ENCODE results near the gene LITAFD.

LITAFD gene

DNA sequence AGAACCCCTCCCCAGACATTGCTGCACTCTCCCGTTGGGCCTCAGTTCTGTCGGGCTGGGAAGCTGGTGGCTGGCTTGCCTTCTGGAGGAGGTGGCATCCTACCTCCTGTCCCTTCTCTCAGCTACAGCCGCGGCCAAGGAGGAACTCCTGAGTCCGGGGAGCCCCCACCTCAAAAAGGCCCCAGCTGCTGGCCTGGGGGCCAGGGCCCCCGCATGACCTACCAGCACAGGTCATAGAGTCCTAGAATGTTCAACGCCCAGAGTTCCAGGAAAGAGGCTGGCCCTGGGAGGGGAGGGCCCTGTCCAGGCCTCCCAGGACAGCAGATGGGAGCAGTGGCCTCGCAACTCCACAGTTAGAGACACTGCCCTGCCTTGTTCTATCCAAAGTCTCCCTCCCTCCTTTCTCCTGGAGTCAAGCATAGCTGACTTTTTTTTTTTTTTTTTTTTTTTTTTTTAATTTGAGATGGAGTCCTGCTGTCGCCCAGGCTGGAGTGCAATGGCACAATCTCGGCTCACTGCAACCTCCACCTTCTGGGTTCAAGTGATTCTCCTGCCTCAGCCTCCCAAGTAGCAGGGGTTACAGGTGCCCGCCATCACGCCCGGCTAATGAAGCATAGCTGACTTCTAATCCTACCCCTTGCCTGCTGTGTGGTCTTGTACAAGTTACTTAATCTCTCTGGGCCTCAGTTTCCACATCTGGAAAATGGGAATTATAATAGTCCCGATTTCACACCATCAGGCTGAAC, 20.4 kb upstream of the LITAFD start:
- DNase-seq (ENCODE audit: low spot score in 2 of 2) (no peak), ATAC-seq (replicated peaks; ENCODE audit: extremely low read depth, poor library complexity, severe bottlenecking) (no peak)
- Mint-ChIP-seq H3K27me3 (no peaks in the 10 kb centered on the region), H3K27ac (ENCODE audit: low read depth) (peak overlapping the region; percentile 70), H3K4me1 (peaks cover 44% of the 10 kb centered on the region), H3K9me3 (no peaks in the 10 kb centered on the region), H3K36me3 (ENCODE audit: insufficient read depth) (peaks cover 19% of the 10 kb centered on the region), H3K4me3 (no peak overlapping the region)

DNA sequence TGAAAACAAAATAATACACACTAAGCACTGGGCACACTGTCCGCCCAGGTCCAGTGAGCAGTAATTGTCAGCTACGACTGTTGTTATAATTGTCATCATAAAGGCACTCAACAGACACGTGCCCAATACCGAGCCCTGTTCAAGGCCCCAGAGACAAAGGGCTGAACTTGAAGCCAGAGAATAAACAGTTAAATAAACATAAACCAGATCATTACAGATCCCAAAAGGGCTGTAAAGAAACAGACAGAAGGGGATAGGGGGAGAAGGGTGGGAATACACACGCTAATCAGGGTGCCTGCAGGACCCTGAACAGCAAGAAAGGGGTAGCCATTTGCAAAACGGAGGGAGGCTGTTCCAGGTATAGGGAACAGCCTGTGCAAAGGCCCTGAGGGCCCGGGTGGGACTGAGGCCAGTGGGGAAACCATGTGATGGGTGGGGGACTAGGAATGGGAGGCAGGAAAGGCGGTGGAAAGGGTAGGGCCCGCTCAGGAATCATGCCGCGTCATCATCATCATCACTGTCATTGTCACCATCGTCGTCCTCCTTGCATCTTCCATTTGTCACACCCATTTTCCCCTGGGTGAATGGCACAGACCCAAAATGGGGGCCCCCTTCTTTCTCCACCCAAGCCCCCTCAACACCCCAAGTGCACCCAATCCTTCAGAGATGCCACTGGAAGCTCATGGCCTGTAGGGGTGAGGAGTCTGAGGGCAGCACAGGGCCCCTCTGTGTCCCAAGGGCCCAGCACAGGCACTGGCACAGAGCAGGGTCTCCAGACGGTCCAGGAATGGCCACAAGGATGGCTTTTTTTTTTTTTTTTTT, 19.6 kb upstream of the LITAFD start:
- H3K9me3 Mint-ChIP-seq = no peaks in the 10 kb centered on the region
- ATAC-seq (replicated peaks; ENCODE audit: extremely low read depth, poor library complexity, severe bottlenecking) = no peak
- H3K4me3 Mint-ChIP-seq = no peak overlapping the region
- H3K36me3 Mint-ChIP-seq (ENCODE audit: insufficient read depth) = peaks cover 15% of the 10 kb centered on the region
- no peaks in the 10 kb centered on the region for H3K27me3 Mint-ChIP-seq
- DNase-seq (ENCODE audit: low spot score in 2 of 2) = no peak
- peaks cover 51% of the 10 kb centered on the region for H3K4me1 Mint-ChIP-seq
- peak overlapping the region; percentile 70 for H3K27ac Mint-ChIP-seq (ENCODE audit: low read depth)

DNA sequence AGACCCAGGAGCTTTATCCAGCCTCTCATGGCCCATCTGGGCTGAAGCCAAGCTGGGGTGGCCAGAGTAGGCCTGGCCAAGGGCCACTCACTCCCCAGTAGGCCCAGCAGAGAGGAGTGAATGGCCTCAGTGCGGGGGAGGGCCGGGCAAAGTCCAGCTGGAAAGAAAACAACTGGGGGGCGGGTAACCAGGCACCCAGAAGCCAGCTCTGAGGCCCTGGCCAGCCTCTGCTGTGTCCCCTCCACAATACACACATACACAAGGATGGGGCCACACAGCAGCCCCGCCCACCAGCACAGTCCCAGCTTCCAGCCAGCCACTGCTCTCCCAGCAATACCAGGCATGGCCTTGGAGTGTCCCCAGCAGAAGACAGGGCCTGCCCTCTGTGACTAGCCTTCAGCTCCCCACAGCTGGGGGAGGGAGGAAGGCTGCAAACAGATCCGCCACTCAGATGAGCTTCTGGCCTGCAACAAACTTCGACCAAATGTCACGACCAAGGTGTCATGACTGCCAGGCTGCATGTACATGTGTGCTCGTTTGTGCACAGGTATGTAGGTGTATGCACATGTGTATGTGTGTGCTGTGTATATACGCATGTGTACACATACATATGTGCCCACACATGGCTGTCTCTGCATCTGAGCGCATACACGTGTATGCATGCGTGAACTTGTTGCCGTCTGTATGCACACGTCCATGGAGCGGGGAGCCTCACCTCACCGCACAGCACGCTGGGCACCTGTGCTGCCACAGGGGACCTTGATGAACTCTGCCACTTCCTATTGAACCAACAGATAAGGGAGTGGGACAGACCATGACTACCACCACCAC, 18.3 kb upstream of the LITAFD start:
- peak overlapping the region; percentile 29 for H3K27ac Mint-ChIP-seq (ENCODE audit: low read depth)
- H3K36me3 Mint-ChIP-seq (ENCODE audit: insufficient read depth) = peaks cover 11% of the 10 kb centered on the region
- H3K4me1 Mint-ChIP-seq = peaks cover 53% of the 10 kb centered on the region
- H3K4me3 Mint-ChIP-seq = no peak overlapping the region
- DNase-seq (ENCODE audit: low spot score in 2 of 2) (no peak), ATAC-seq (replicated peaks; ENCODE audit: extremely low read depth, poor library complexity, severe bottlenecking) (no peak)
- H3K9me3 Mint-ChIP-seq = no peaks in the 10 kb centered on the region
- H3K27me3 Mint-ChIP-seq = no peaks in the 10 kb centered on the region

DNA sequence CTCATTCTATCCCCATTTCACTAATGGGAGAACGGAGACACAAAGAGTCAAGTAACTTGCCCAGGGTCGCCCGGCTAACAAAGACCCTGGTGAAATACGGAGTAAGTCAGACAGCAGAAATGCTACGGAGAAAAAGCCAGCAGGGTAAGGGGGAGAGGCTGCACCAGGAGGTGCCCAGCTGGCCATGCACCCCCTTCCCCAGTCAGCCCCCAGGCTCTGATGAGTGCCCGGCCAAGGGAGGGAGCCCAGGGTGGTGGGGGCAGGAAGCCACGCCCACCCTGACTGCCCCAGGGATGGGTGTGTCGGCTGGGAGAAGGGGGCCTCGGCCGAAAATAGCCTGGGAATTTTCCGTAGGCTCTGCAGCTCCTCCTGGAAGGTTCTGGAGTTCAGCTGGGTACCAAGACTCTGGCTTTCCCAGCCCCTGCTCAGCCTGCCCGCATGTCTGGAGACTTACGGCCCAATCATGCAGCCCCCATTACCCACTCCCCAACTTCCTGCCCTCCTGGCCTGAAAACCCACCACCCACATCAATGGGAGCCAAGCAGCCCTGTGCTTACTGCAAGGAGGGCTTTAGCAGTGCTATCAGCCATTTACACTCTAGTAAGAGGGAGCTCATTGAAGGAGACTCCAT, 17.6 kb upstream of the LITAFD start:
- H3K9me3 Mint-ChIP-seq = no peaks in the 10 kb centered on the region
- no peak overlapping the region for H3K4me3 Mint-ChIP-seq
- peaks cover 10% of the 10 kb centered on the region for H3K36me3 Mint-ChIP-seq (ENCODE audit: insufficient read depth)
- H3K27me3 Mint-ChIP-seq = no peaks in the 10 kb centered on the region
- peaks cover 59% of the 10 kb centered on the region for H3K4me1 Mint-ChIP-seq
- DNase-seq (ENCODE audit: low spot score in 2 of 2) (no peak), ATAC-seq (replicated peaks; ENCODE audit: extremely low read depth, poor library complexity, severe bottlenecking) (no peak)
- peak overlapping the region; percentile 29 for H3K27ac Mint-ChIP-seq (ENCODE audit: low read depth)

DNA sequence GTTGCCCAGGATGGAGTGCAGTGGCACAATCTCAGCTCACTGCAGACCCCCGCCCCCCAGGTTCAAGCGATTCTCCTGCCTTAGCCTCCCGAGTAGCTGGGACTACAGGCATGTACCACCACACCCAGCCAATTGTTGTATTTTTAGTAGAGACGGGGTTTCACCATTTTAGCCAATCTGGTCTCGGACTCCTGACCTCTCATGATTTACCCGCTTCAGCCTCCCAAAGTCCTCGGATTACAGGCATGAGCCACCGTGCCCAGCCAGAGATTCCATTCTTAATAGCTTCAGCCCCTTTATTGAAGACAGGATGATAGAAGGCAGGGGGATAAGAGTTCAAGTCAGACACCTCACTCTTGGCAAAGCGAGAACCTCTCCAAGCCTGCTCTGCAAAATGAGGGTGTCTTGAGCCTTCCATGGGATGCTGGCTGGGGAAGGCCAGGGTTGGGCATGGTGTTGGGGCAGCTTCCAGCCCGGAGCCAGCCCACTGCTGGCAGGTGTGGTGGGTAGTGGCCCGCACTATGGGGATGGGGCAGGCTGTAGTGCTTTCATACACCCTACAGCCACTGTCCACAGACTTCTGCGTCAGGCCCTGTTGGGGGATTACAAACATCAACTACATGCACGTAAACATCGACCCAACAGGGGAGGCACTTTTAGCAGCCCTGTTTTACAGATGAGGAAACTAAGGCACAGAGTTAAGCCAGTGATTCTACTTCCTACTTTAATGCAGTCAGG, 16.8 kb upstream of the LITAFD start:
- ATAC-seq (replicated peaks; ENCODE audit: extremely low read depth, poor library complexity, severe bottlenecking) (no peak), DNase-seq (ENCODE audit: low spot score in 2 of 2) (no peak)
- no peak overlapping the region for H3K4me3 Mint-ChIP-seq
- no peak overlapping the region for H3K27ac Mint-ChIP-seq (ENCODE audit: low read depth)
- no peaks in the 10 kb centered on the region for H3K9me3 Mint-ChIP-seq
- no peaks in the 10 kb centered on the region for H3K27me3 Mint-ChIP-seq
- peaks cover 10% of the 10 kb centered on the region for H3K36me3 Mint-ChIP-seq (ENCODE audit: insufficient read depth)
- peaks cover 55% of the 10 kb centered on the region for H3K4me1 Mint-ChIP-seq

DNA sequence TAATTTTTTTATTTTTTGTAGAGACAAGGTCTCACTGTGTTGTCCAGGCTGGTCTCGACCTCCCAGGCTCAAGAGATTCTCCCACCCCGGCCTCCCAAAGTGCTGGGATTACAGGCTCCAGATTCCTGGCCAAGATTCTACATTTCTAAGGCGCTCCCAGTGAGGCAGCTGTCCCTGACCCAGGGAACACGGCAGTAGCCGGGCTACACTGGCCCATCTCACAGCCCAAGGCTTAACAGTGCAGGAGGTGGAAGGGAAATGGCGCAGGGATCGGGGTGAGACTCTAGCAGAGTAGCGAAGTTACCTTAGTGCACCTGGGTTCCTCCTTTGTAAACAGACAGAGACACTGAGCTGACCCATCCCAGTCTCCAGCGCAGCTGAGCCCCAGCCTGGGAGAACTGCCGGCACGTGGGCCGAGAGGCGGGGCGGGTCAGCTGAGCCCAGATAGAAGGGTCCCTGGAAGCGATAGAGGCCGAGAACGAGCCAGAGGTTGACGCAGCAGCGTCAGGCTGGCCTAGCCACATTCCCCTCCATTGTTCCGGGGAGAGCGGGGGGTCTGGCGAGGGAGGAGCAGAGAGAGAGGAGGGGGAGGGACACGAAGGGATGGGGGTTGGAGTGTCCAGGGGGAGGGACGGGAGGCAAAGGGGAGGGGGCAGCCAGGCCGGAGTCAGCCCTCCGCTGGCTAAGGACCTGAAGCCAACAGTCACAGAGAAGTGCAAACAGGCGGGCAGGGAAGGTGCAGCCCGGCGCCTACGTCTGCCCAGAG, 15.8 kb upstream of the LITAFD start:
- peak overlapping the region; percentile 72 for H3K27ac Mint-ChIP-seq (ENCODE audit: low read depth)
- H3K27me3 Mint-ChIP-seq = no peaks in the 10 kb centered on the region
- H3K36me3 Mint-ChIP-seq (ENCODE audit: insufficient read depth) = peaks cover 10% of the 10 kb centered on the region
- ATAC-seq (replicated peaks; ENCODE audit: extremely low read depth, poor library complexity, severe bottlenecking) (no peak), DNase-seq (ENCODE audit: low spot score in 2 of 2) (no peak)
- peaks cover 62% of the 10 kb centered on the region for H3K4me1 Mint-ChIP-seq
- H3K9me3 Mint-ChIP-seq = no peaks in the 10 kb centered on the region
- H3K4me3 Mint-ChIP-seq = peak overlapping the region; percentile 98

DNA sequence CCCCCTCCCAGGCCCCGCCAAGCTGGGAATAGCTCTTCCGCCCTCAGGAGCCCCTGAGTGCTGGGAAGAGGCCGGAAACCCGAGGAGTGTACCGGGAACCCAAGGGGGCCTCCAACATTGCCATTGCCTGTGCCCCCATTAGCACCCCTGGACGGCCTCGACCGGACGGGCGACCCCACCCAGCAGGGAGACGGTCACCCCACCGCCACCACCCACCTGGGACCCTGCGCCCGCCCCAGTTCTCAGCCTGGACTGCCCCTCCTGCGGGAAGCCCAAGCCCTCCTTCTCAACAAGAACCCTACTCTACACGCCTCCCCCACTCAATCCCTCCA, 15.3 kb upstream of the LITAFD start:
- Mint-ChIP-seq H3K4me1 (peaks cover 62% of the 10 kb centered on the region), H3K36me3 (ENCODE audit: insufficient read depth) (peaks cover 10% of the 10 kb centered on the region), H3K27ac (ENCODE audit: low read depth) (peak overlapping the region; percentile 93), H3K4me3 (peak overlapping the region; percentile 98), H3K27me3 (no peaks in the 10 kb centered on the region), H3K9me3 (no peaks in the 10 kb centered on the region)
- ATAC-seq (replicated peaks; ENCODE audit: extremely low read depth, poor library complexity, severe bottlenecking) = no peak
- no peak for DNase-seq (ENCODE audit: low spot score in 2 of 2)

DNA sequence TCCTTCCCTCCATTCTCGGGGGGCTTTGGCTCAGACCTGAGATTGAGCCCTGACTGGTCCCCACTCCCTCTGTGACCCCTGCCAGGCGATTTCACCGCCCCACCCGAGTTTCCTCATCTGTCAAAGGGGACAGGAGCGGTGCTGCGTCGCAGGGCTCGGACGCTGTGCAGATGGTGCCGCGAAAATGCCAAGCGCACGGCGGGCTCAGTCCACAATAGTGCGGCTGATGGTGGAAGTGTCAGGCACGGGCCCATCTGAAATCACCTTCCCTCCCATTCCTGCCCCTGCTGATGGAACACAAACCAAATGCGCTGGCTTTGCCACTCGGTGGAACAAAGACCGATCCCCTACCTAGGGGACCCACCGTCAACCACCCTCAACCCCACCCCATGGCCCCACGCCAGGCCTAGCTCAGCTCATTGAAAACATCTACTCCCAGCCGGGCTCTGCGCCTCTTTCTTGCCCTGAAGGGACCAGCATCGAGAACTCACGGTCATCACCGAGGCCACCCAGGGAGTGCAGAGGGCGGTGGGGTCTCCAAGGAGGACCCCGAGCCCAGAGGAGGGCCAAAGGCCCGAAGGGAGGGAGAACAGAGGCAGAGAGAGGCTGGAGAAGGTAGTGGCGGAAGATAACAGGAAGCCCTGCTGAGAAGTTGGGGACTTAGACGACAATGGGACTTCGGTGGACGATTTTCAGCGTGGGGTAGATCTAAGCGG, 14.8 kb upstream of the LITAFD start:
- H3K4me1 Mint-ChIP-seq = peaks cover 57% of the 10 kb centered on the region
- H3K4me3 Mint-ChIP-seq = peak overlapping the region; percentile 98
- no peaks in the 10 kb centered on the region for H3K27me3 Mint-ChIP-seq
- no peak for DNase-seq (ENCODE audit: low spot score in 2 of 2)
- H3K9me3 Mint-ChIP-seq = no peaks in the 10 kb centered on the region
- H3K27ac Mint-ChIP-seq (ENCODE audit: low read depth) = peak overlapping the region; percentile 93
- H3K36me3 Mint-ChIP-seq (ENCODE audit: insufficient read depth) = peaks cover 10% of the 10 kb centered on the region
- ATAC-seq (replicated peaks; ENCODE audit: extremely low read depth, poor library complexity, severe bottlenecking) = peak; percentile 10

DNA sequence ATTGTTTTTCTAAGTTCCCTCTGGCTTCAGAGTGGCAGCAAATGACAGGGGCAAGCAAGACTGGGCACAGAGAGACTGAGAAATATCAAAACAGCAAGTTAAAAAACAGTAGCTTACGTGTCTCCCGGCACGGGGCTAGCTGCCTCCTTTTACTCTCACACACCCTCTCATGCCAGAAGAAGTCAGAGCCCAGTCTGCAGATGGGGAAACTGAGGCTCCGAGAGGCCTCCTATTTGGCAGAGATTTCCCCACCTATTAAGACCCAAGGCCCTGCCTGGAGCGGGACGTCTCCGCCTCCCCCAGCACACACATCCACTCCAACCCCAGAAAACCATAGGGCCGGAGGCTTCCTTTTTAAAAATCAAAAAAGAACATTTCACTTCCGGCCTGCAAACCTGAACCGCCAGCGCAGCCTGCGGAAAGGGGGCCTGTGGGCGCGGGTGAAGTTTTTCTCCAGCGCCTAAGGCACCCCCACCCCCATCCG, 14.2 kb upstream of the LITAFD start:
- H3K27me3 Mint-ChIP-seq = no peaks in the 10 kb centered on the region
- H3K9me3 Mint-ChIP-seq = no peaks in the 10 kb centered on the region
- ATAC-seq (replicated peaks; ENCODE audit: extremely low read depth, poor library complexity, severe bottlenecking) (peak; percentile 65), DNase-seq (ENCODE audit: low spot score in 2 of 2) (peak; percentile 36 to 65)
- H3K36me3 Mint-ChIP-seq (ENCODE audit: insufficient read depth) = peaks cover 11% of the 10 kb centered on the region
- peaks cover 53% of the 10 kb centered on the region for H3K4me1 Mint-ChIP-seq
- H3K27ac Mint-ChIP-seq (ENCODE audit: low read depth) = peak overlapping the region; percentile 93
- H3K4me3 Mint-ChIP-seq = peak overlapping the region; percentile 98

DNA sequence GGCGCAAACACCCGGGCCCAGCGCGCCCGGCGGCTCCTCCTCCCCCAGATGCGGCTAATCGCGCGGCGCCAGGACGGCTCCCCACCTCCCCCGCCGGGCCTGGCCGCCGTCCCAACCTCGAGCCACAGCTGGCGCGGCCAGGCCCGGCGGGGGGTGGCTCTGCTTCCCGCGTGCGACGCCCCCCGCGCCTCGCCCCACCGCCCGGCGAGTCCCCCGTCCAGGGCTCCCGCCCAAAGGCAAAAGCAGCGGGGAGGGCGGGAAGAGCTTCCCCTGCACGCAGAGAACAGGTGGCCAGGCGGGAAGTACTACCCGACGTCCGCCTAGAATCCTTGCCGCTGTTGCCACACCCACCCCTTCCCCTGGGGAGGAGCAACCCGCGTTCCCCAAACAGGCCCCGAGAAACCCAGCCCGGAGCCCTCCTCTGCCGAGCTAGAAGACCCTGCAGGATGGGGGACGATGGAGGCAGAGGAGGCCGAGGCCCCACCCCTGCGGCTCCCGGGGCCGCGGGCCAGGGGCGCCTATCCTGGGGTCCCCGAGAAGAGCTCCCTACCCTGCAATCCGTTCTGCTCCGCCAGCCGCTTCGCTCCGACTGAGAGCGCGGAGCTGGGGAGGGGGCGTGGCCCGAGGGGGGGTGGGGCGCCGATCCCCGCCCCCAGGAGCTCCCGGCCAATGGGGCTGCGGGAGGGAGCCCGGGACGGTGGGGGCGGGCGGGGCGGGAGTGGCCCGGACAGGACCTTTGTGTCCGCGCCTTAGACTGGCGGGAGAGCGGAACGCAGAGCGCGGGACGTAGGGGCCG, 13.5 kb upstream of the LITAFD start, which contains the start of gene CARHSP1:
CARHSP1 (minus strand) TSS at position 591 of the 796 bp plus-strand sequence. CDS start 9,678 bp downstream, outside the sequence.
- Mint-ChIP-seq H3K27me3 (no peaks in the 10 kb centered on the region), H3K36me3 (ENCODE audit: insufficient read depth) (peaks cover 11% of the 10 kb centered on the region), H3K4me3 (peak within 1 kb of the TSS; percentile 98), H3K27ac (ENCODE audit: low read depth) (peak within 1 kb of the TSS; percentile 93), H3K4me1 (peaks cover 53% of the 10 kb centered on the region), H3K9me3 (no peaks in the 10 kb centered on the region)
- DNase-seq (ENCODE audit: low spot score in 2 of 2) (peak; percentile 51 to 52), ATAC-seq (replicated peaks; ENCODE audit: extremely low read depth, poor library complexity, severe bottlenecking) (peak; percentile 65)
